GM12865 (cell line): Measurements from ENCODE around the gene CFTR.

ENCODE experiments used
- DNase-seq: peaks from one replicate; pipeline ENCODE4 v3.0.0; 2010; ENCODE audit warnings: low read depth
- H3K4me3 ChIP-seq: 2 replicates; pipeline ENCODE4 v1.5.1; 2011; ENCODE audit warnings: mild to moderate bottlenecking, low read depth, low read length, control low read depth
- TF ChIP-seq, protein P1 (sequence below): IDR thresholded peaks from 2 replicates; pipeline ENCODE4 v1.5.1; 2011; ENCODE audit warnings: low read length, control low read depth, low read depth, inconsistent platforms; ENCODE audit not compliant: insufficient read depth; ENCODE audit errors: missing control alignments

The CFTR gene

DNA sequence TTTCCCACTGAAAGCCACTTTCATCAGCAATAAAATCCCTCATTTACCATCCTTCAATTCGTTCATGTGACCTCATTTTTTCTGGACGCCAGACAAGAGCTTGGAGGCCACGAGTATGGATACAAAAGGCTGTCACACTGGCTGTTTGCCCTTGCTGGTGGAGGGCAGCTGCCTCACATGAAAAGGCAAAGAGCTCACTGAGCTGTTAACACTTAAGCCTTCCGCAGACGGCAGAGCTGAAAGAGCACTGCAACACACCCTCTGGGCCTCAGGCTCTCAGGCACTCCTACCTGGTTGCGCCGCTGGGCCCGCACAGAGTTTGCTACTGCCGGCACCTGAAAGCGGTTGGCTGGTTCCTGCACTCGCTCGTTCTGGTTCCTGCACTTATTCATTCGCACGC, 193.5 kb downstream of the CFTR start:
- DNase-seq = no peak
- TF ChIP-seq, protein P1, sequence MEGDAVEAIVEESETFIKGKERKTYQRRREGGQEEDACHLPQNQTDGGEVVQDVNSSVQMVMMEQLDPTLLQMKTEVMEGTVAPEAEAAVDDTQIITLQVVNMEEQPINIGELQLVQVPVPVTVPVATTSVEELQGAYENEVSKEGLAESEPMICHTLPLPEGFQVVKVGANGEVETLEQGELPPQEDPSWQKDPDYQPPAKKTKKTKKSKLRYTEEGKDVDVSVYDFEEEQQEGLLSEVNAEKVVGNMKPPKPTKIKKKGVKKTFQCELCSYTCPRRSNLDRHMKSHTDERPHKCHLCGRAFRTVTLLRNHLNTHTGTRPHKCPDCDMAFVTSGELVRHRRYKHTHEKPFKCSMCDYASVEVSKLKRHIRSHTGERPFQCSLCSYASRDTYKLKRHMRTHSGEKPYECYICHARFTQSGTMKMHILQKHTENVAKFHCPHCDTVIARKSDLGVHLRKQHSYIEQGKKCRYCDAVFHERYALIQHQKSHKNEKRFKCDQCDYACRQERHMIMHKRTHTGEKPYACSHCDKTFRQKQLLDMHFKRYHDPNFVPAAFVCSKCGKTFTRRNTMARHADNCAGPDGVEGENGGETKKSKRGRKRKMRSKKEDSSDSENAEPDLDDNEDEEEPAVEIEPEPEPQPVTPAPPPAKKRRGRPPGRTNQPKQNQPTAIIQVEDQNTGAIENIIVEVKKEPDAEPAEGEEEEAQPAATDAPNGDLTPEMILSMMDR = no peak
- no peak overlapping the region for H3K4me3 ChIP-seq

DNA sequence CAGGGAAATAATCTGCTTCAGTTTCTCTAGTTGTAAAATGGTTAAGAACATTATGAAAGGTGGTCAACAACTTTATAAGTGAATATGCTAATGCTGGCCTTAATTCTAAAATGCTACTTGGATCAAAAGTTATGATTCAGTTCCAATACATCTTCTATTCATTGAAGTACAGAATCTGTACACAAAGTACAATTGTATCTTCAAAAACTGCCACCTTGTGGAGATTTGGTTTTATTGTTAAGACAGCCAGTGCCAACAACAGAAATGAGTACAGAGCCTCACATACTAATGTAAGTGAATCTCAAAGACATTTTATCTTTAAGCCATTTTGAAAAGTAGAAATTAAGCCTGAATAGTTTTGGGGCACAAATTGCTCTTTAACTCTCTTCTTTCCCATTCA, 194.0 kb downstream of the CFTR start:
- DNase-seq = peak; percentile 36
- H3K4me3 ChIP-seq = no peak overlapping the region
- TF ChIP-seq, protein P1 = peak; percentile 19

DNA sequence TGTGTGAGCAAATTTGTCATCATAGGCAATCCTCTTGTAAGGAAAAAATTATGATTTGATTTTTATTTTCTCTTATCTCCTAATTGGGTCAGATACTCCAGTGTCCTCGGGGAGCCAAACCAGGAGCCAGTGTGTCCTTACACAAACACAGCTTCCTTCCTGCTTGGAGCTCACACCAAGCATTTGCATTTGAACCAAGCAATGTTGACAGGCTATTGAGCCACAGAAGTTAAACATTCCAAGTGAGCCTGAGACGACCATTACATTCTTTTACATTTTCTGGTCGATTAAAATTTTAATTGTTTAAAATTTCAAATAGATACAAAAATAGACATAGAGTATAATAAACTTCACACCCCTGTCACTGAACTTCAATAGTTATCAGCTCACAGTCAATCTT, 194.8 kb downstream of the CFTR start:
- no peak overlapping the region for H3K4me3 ChIP-seq
- DNase-seq = no peak
- TF ChIP-seq, protein P1 = no peak

DNA sequence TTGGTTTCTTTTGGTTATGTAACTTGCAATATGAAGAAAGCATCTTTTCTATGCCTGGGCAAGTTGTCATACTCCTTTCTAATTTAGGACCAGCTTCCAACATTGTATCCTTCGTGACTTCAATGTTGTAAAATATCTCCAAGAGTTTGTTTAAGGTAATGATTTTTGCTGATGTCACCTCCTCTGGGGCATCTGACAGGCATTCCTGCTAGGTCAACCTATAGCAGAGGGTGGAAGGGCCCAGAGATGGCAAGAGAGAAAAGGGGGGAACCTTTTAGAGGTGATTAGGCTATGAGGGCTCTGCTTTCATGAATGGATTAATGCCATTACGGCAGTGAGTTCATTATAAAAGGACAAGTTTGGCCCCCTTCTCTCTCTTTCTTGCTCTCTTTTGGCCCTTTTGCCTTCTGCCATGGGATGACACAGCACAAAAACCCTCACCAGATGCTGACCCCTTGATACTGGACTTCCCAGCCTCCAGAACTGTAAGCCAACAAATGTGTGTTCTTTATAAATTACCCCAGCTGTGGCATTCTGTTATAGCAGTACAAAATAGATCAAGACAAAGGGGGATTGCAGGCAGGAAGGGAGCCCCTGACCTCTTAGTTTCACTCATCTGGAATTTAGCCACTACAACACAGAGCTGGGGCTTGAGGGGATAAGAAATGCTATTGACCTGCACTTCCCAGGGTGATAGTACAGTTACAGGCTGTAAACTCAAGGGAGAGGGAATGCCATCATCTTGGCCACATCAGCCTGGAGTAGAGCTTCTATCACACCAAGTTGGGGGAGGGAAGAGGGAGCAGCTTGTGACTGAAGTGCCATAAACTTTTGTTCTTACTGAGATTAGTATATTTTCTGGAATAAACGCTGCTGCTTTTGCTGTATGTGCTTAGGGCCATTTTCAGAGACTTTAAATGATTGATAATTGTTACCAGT, 195.9 kb downstream of the CFTR start:
- H3K4me3 ChIP-seq = no peak overlapping the region
- TF ChIP-seq, protein P1 = no peak
- no peak for DNase-seq

DNA sequence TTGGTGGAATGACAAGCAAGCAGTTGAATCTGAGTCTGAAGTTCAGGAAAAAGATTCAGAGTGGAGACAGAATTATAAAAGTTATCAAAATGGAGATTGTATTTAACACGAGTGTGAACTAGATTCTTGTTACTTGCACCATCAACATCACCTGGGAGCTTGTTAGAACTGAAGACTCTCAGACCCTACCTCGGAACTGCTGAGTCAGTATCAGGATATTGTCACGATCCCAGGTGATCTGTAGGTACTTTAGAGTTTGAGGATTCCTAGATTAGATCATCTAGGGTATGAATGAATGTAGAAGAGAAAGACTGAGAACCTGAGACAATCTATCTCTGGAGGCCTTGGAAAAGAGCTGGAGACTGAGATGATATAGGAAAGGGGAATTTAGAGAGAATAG, 199.3 kb downstream of the CFTR start:
- DNase-seq = no peak
- H3K4me3 ChIP-seq = no peak overlapping the region
- TF ChIP-seq, protein P1 = no peak

DNA sequence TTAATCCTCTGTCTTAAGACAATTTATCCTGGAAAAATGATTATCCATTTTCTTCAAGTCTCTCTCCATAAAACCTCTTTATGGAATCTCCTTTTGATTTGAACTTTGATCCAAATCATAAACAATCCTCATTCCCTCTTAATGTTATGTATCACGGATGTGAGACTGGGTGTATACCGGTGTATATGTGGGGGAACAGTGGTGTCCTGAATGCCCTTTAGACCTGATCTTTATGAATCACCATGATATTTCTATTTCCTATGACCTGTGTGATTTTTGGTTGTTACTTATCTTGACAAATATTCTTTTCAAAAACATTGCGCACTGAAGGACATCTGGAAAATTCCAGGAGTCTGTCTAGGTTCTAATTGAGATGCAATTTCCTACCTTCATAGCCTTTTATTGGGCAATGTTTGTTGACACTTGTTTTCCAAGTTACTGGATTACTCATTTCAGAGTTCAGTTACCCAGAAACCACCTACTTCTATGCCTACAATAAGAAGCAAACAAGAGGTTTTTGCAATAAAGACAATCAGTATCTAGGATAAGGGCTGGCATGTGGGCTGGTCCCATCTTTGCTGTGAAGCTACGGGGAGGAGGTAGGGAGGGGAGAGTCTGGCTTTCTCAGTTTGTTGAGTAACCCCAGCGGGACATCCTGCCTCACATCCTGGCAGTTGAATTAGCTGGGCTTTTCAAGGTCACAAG, 203.0 kb downstream of the CFTR start:
- TF ChIP-seq, protein P1 = no peak
- no peak overlapping the region for H3K4me3 ChIP-seq

More for the DNA sequence above, 203.0 kb downstream of the CFTR start:
- no peak for DNase-seq
